Subcutaneous adipose tissue (tissue), 4 donors: ENCODE measurements around the gene LRRC41. TPM values are rescaled to one million over a fixed set of nuclear protein-coding genes. Genes with fewer than 3 reads are reported as not detected.

Source experiments
- CTCF ChIP-seq: fragments of 450-650 bp; IDR thresholded peaks from one replicate; pipeline ENCODE4 v1.5.1; 2016; ENCODE audit warnings: low read depth, mild to moderate bottlenecking, control low read depth, antibody characterized with exemption, moderate library complexity
- total RNA-seq, 4 donors: library from RNA; depleted of rRNA; stranded (reverse); fragments of >200 nt; gene quantifications; one replicate each; pipeline ENCODE4 v1.1.0, GENCODE V29; 2016

LRRC41 gene
- total RNA-seq, 4 donors from 2014 or later: 44.7 to 58.0 (median 52.0) TPM

DNA sequence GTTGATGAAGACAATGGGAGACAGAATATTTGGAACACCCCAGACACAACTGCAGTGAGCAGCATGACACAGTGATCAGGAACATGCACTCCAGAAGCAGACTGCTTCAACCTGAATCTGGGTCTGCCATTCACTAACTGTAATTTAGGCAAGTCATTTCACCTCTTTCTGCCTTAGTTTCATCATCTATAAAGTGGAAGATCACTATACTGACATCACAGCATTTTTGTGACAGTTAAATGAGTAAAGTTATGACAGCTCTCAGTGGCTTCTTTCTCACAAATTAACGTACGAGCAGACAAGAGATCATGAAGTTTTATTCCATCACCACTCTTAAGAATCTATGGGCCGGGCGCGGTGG is 14.3 kb downstream of the LRRC41 start:
- TF ChIP-seq CTCF: no peak

DNA sequence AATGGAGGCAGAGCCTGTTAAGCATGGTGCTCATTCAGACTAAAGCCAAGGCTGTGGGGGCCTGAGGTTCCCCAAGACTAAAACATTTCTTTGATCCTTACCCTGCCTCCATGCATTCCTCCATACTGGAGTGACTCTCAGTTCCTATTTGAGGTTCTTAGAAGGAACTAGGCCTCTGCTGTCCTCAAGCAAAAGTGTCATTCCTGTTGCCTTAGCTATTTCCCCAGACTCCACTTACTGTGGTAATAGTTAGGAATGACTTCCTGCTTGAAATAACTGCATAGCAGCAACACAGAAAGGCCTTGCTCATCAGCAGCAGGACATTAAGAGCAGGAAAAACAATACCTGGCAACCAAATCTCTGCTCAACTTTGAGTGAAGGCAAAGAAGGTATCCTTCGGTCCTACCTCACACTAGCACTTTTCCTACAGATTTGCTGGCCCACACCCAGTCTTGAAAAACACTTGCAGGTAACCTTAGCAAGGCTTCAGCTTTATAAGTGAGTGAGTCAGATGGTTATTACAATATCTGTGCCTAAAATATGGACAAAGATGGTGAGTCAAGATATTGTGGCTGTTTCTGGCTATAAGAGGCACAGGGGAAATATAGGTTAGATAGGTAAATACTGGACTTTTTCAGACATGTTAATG is 14.8 kb downstream of the LRRC41 start:
- no peak for TF ChIP-seq CTCF

GRCh38 chr1:46285730-46286477 is 17.5 kb downstream of the LRRC41 start:
- TF ChIP-seq CTCF: no peak

DNA sequence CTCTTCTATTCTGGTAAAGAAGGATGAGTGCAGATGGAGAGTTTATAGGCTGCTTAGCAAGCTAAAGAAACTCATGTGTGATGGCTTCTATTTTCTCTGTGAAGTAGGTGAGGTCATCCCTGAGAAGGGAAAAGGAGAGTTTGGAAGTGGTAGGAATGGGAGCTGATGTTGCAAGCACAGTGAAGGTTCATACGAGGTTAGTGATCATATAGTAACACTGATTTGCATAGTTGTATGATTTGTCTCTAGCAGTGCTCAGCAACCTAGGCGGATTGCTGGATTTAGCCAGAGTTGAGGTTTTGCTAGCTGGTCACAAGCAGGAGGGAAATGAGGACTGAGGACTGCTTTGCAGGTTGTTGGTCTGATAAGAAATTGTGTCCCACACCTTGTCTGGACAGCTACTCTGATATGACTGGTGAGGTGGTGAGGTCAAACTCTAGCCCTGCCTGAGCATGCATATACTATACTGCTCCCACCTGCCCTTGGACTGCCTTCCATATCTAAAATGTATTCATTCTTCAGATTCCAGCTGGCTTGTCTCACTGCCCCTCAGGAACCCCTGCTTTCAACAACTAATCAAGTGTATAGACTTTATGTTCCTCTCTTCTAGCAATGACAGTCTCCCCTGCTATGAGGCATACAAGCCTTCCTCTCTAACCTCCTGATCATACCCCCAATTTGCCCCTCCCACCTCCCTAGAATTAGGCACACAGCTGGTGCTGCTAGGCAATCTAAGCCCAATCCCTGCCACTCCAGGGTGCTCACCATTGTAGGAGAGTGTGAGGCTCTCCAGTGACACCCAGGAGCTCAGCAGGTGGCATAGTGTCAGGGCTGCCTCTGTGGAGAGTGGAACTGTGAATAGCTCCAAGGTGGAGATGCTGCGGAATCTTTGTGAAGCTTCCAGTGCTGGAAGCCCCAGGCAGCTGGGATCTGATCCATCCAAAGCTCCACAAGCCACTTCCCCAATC is 18.5 kb downstream of the LRRC41 start:
- no peak for TF ChIP-seq CTCF

DNA sequence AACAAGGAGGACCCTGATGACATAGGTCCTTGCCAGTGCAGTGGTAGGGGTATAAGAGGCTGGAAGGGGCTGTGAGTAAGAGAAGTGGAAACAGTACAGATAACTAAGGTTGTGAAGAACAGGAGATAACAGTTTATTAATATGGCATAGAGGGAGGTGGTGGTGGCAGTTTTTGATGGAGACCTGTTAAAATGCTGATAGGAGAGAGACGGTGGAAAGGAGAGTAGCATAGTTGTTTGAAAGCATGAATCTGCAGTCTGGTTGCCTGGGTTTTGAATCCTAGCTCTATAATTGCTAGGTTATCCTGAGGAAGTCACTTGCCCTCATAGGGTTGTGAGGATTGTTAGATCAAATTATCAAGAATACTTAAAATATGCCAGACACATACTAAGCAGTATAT is 19.4 kb downstream of the LRRC41 start:
- no peak for TF ChIP-seq CTCF

- no peak for TF ChIP-seq CTCF
Observed at GRCh38 chr1:46281021-46281420, 22.4 kb downstream of the LRRC41 start.

DNA sequence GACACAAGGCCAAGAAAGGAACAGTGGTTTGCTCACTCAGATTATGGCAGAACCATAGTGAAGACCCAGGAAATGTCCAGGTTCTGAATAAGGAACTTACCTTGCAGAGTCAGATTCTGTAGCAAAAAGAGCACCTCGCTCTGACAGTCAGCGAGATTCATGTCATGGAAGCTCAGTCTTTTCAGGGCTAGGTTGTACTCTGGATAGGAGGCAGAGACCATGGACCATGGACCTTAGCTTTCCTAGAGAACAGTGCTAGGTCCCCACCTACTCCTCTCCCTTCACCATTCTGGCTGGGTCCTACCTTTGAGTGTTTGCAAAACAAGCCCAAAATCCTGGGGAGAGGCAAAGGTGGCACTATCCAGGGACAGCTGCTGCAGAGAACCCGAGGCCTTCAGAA is 23.3 kb downstream of the LRRC41 start:
- no peak for TF ChIP-seq CTCF
